HG03575 (cell line): ENCODE measurements around the gene RAB33B.
"Not testable (repeated sequence)": the region's sequence is repeated elsewhere in the genome, so short reads cannot be mapped to it uniquely, and the experiment has no call there.

Experiments
- ATAC-seq: cut with Tn5 transposase; IDR thresholded peaks from one replicate; pipeline ENCODE4 v1.9.1; 2021; ENCODE audit not compliant: unreplicated experiment, insufficient number of reproducible peaks, low FRiP score; ENCODE audit errors: extremely low read depth

Gene RAB33B

DNA sequence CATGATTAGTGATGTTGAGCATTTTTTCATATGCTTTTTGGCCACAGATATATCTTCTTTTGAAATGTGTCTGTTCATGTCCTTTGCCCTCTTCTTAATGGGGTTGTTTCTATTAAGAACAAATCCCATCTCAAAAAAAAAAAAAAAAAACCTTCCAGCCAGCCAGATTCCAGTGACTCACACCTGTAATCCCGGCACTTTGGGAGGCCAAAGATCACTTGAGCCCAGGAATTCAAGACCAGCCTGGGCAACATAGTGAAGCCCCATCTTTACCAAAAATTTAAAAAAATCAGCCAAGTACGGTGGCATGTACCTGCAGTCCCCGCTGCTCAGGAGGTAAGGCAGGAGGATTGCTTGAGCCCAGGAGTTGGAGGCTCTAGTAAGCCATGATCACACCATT lies 5.1 kb downstream of the RAB33B start:
- no peak for ATAC-seq

DNA sequence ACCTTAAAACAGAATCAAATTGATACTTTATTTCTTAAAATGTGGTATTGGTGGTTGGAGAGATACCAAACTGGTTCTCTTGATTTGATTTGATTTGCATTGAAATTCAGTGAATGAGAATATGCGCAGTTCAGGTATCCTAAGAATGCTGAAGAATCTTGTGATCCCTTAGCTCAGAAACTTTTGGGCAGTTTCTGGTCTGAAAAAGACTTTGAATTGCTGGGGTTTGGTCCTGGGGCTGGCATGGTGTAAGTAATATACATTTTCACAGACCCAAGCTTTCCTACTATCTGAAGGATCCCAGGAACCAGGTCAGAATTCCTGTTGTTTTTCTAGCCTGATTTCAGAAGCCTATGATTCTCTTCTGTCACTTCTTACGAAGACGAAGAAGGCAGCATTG lies 6.6 kb downstream of the RAB33B start:
- no peak for ATAC-seq

DNA sequence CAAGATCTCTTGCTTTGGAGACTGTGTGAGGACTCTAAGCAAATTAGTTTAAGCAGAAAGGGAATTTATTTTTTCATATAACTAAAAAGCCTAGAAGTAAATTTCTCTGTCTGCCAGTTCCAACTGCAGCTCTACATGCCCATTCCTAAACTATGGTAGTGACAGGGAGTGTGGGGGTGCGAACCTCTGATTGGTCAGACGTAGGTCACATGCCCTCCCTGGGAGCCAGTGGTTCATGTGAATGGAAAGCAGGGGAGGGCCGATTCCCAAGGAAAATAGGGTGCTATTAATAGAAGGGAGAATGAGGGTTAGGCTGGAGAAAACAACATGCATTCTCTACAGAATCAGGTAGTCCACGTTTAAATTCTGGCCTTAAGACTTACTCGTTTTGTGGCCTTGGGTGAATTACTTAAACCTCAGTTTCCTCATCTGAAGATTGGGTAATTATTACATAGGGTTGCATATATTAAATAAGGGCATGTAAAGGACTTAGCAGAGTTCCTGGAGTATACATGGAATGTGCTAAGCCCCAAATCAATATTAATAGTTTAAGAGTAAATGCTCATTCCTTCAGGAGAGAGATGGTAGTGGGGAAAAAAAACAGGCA lies 7.2 kb downstream of the RAB33B start:
- ATAC-seq: no peak

DNA sequence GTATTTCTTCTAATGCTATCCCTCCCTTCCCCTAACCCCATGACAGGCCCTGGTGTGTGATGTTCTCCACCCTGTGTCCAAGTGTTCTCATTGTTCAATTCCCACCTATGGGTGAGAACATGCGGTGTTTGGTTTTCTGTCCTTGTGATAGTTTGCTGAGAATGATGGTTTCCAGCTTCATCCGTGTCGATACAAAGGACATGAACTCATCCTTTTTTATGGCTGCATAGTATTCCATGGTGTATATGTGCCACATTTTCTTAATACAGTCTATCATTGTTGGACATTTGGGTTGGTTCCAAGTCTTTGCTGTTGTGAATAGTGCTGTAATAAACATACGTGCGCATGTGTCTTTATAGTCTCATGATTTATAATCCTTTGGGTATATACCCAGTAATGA lies 10.6 kb downstream of the RAB33B start:
- not testable (repeated sequence) for ATAC-seq

DNA sequence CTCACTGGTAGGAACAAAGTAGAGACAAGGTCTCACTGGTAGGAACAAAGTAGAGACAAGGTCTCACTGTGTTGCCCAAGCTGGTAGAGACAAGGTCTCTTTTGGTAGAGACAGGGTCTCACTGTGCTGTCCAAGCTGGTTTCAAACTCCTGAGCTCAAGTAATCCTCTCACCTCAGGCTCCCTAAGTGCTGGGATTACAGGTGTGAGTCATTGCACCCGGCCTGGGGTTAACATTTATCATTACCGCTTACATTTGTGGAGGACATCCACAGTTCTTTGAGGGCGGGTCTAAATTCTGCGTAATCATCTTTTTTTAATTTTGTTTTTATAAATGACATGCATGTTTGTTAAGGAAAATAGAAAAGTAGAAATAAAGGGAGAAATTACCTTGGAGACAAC lies 12.0 kb downstream of the RAB33B start:
- no peak for ATAC-seq

DNA sequence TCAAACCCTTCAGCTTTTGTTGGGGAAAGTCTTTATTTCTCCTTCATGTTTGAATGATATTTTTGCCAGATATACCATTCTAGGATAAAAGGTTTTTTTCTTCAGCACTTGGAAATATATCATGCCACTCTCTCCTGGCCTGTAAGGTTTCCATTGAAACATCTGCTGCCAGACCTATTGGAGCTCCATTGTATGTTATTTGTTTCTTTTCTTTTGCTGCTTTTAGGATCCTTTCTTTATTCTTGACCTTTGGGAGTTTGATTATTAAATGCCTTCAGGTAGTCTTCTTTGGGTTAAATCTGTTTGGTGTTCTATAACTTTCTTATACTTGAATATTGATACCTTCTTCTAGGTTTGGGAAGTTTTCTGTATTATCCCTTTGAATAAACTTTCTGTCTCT lies 14.8 kb downstream of the RAB33B start:
- not testable (repeated sequence) for ATAC-seq

DNA sequence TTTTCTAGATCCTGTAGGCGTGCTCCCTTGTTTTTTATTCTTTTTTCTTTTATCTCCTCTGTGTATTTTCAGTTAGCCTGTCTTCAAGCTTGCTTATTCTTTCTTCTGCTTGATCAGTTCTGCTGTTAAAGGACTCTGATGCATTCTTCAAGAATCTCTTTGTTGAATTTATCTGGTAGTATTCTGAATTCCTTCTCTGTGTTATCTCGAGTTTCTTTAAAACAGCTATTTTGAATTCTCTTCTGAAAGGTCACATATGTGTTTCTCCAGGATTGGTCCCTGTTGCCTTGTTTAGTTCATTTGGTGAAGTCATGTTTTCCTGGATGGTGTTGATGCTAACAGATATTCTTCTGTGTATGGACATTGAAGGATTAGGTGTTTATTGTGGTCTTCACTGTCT lies 15.3 kb downstream of the RAB33B start:
- no peak for ATAC-seq

DNA sequence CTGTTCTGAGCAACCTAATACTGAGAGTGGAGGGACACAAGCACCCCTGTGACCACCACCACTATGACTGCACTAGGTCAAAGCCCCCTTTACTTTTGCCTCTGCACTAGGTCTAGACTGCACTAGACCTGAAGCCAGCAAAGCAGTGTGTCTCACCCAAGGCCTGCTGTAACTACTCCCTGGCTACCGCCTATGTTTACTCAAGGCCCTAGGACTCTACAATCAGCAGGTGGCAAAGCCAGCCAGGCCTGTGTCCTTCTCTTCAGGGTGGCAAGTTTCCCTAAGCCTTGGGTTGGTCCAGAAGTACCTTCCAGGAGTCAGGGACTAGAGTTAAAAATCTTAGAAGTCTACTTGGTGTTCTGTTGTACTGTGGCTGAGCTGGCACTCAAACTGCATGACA lies 15.9 kb downstream of the RAB33B start:
- ATAC-seq: no peak

DNA sequence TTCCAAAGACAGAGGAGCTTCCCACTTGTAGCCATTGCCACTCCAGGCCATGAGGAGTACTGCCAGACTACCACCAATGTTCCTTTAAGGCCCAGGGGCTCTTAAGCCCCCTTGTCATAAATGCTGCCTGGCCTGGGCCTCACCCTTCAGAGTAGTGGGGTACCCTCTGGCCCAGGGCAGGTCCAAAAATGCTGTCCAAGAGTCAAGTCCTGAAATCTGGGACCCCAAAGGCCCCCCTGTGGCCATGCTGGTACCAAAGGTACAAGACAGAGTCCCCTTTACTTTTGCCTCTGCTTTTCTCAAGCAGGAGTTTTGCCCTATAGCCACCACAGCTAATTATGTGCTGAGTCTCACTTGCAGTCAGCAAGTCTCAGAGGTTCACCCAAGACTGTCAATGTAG lies 16.4 kb downstream of the RAB33B start:
- ATAC-seq: no peak

DNA sequence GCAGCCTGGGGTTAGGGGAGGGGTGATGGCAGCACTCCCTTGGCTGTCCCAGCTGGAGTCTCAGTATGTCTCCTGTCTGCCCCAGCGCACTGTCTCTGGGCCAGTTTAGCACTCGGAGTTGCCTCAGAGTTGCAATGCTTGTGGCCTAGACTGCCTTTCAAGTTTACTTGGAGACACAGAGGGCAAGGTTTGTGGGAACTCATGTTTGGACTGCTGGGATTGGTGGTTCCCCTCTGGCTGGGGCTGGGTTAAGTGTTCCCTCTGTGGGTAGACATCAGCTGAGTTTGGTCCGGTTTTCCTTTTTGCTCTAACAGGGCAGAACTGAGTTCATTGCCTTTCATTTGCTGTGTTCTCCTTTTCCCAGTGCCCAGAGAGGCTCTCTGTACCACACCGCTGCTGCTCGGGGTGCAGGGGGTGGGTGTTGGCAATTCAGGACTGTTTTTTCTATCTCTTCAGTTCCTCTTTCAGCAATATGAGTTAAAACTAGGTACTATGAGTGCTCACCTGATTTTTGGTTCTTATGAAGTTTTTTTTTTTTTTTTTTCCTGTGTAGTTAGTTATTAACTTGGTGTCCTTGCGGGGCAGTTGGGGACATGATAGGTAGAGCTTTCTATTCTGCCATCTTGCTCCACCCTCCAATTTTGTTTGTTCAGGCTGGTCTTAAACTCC lies 17.2 kb downstream of the RAB33B start:
- no peak for ATAC-seq

DNA sequence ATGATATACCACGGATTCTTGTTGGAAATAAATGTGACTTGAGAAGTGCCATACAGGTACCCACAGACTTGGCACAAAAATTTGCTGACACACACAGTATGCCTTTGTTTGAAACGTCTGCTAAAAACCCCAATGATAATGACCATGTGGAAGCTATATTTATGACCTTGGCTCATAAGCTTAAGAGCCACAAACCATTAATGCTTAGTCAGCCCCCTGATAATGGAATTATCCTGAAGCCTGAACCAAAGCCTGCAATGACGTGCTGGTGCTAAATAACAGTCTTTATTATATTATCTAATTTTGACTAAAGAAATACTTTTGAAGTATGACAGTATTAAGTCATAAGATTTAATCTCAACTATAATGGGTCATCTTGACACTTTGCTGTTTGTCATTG lies 18.9 kb downstream of the RAB33B start:
- no peak for ATAC-seq

DNA sequence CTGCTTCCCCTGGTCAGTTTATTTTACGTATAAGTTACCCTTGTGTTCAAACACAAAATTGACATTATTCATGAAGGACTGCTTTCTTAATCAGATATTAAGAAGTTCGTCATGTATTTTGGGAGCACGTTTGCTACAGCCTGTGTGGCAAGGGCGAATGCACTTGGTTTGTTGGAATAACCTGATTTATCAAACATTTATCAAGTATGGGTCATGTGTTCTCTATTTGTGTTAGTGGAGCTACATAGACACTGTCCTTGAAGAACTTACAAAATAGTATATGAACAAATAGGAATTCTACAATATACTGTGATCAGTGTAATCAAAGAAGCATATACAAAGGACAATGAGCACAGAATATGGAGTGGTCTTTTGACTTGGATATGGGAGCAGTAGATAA lies 22.4 kb downstream of the RAB33B start:
- no peak for ATAC-seq

DNA sequence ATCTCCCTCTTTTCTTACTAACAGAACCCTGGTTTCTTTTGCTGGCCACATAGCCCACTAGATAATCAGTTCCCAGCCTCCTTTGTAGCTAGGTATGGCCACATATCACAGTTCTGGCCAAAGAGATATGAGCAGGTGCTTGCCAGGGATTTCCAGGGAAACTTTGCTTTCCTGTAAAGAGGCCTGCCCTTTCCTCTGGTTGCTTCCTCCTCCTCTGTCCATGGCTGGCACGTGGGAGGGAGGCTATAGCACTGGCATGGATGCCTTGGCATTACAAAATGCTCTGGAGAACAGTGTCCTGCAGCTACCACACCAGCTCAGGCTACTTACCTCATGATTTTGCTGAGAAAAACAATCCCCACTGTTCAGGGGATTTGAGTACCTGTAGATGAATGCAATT lies 27.5 kb downstream of the RAB33B start:
- ATAC-seq: no peak

DNA sequence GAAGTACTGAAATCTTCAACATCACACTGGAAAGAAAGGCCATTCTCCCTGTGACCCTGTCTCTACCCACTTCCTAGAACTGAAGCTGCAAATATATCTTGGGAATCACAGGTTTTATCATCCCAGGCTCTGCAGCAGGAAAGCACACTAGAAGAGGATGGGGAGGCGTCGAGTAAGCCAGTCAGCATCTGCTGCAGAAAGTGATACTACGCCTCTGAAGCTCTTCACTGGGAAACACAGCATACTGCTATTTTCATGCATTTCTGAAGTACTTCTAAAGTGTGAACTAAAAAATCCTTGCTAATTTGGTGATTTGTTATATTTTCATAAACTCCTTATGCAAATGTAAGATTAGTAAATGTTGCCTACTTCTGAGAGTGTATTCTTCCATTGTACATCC lies 29.1 kb downstream of the RAB33B start:
- no peak for ATAC-seq

DNA sequence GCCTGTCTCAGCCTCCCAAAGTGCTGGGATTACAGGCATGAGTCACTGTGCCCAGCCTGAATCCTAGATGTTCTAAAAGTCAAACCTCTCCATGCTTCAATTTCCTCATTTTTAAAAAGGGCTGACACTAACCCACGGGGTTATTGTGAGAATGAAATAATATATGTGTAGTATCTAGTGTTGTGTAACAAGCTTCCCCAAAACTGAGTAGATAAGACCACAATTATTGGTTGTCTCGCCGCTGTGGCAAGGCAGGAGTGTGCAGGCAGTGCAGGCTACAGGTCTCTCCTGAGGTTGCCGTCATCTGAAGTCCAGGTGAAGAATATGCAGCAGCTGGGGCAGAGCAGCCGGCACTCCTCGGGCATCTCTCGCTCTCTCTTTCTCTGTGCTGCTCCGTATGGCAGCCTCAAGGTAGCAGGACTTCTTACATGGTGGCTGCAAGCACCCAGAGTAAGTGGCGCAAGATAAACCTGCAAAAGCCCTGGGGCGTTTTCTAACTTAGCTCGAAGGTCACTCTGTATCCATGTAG lies 30.9 kb downstream of the RAB33B start:
- ATAC-seq: no peak

DNA sequence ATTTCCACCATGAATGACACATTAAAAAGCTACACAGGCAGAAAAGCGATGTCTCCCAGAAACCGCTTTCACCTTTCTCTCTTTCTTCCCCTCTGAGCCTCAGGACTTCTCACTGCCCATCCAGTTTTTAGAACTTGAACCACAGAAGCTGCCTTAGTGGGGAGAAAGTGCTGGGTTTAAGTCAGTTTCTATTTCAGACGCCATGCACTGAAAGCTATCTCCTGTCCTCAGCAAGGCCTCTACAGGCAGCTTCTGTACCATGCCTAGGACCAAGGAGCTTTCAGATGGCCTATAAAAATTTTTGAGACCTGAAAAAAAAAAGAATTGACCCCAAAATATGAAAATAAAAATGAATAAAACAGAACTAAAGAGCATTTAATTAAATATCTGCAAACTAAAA lies 34.5 kb downstream of the RAB33B start:
- ATAC-seq: no peak

DNA sequence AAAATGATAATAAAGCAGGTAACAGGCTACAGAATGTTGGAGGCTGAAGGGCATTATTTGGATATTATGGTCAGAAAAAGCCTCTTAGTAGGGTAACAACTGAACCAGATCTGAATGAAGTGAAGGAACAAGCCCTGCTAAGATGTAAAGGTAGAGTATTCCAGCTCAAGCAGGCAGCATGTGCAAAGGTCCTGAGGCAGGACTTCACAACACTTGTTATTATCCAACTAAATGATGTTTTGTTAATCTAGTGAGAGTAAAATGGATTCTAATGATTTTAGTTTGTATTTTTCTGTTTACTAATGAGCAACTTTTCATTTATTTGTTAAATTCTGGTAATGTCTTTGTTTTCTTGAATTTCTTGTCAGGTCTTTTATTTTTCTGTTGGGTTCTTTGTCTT lies 35.7 kb downstream of the RAB33B start:
- ATAC-seq: no peak

DNA sequence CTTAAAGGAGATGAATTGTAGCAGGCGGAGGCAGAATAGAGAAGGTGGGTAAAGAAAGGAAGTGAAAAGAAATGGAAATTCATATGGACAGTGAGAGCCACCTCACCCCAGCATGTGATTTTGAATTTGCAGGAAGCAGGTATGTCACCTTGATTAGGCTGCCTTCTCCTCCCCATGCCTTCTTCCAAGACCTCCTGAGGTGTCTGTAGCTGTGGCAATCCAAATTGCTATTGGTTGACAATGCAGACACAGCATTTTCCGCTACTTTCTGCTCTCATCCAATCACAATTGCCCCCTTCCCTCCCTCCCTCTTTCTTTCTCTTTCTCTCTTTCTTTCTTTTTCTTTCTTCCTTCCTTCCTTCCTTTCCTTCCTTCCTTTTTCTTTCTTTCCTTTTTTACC lies 38.5 kb downstream of the RAB33B start:
- ATAC-seq: no peak

DNA sequence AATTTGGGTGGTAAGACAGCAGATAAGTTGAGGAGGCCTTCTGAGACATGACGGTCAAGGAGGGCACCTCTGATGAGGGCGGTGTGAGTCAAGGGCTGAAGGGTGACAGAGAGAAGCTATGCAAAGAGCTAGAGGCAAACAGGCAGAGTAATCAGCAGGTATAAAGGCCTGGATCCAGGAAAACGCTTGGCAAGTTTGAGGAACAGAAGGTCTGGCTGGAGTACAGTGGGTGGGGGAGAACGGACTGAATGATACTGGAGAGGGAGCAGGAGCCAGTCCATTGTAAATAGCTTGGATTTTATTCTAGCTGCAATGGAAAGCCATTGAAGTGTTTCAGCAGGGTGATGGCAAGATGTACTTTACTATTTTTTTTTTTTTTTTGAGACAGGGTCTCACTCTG lies 39.3 kb downstream of the RAB33B start:
- no peak for ATAC-seq

DNA sequence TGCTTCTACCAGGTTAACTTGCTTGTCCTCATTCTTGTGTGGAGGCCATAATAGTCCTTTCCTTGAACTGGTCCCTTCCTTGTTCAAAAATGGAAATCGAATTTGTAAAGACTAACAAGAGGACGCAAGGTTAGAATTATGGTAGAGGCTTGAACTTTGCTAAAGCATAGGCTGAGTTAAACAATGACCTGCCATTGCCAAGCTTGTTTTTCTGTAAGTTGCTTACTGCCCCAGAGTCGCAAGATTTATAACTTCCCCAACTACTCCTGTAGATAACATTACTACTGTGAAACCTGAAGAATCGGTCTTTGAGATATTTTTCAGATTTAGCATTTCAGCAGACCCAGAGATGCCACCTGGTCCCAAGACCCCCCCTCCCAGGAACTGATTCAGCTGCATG lies 45.3 kb downstream of the RAB33B start:
- ATAC-seq: no peak

DNA sequence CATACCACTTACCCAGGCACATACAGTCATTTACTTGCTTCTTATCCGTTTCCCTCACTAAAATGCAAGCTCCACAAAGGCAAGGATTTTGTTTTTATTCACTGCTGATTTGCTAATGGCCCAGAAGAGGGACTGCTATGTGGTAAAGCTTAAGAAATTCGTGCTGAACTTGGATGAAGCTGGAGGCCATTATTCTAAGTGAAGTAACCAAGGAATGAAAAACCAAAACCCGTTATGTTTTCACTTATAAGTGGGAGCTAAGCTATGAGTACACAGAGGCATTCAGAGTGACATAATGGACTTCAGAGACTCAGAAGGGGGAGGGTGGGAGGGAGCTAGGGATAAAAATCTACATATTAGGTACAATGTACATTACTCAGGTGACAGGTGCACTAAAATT lies 47.2 kb downstream of the RAB33B start:
- no peak for ATAC-seq
